ENCODE measurements around the gene ITGA11.

DNA sequence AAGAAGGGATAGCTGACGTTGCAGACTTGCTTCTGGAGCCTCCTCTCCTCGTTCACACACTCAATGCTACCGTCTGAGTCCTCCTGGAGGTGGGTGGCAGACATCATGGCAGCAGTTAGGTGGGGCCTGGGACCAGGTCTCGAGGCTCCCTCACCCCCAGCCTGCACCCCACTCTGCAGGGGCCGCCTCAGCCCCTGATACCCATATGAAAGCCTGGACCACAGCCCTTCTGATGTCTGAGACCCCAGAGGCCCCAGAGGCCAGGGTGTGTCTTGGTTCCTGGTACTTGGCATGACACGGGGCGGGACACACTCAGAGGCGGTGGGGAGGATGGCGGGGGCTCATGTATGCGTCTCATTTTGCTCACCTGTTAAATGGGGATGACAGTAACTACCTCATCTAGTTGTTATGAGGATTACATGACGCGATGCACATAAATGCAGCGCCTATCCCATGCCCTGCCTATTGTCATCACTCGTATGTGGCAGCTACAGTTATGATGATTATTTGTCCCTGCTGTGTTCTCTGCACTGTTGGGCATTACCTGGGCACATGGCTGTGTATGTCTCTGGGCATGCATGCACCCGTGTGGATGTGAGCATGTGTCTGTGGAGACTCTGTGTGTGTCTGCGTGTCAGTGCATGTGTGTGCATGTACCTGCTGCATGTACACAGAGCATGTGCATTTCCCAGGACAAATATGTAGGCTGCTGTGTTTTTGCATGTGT lies 114.5 kb downstream of the ITGA11 start:
- TF ChIP-seq, protein P1, sequence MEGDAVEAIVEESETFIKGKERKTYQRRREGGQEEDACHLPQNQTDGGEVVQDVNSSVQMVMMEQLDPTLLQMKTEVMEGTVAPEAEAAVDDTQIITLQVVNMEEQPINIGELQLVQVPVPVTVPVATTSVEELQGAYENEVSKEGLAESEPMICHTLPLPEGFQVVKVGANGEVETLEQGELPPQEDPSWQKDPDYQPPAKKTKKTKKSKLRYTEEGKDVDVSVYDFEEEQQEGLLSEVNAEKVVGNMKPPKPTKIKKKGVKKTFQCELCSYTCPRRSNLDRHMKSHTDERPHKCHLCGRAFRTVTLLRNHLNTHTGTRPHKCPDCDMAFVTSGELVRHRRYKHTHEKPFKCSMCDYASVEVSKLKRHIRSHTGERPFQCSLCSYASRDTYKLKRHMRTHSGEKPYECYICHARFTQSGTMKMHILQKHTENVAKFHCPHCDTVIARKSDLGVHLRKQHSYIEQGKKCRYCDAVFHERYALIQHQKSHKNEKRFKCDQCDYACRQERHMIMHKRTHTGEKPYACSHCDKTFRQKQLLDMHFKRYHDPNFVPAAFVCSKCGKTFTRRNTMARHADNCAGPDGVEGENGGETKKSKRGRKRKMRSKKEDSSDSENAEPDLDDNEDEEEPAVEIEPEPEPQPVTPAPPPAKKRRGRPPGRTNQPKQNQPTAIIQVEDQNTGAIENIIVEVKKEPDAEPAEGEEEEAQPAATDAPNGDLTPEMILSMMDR (IDR thresholded peaks at IDR 0.05), result no peak
- TF ChIP-seq EP300 (IDR thresholded peaks at IDR 0.05) (no peak), POLR2A (IDR thresholded peaks at IDR 0.05; ENCODE audit: low read depth) (no peak)
